Muscle layer of colon (tissue), 2 donors: ENCODE measurements around the gene MAP1LC3B2.

Experiments
- H3K27ac ChIP-seq: one replicate; pipeline ENCODE4 v1.7.0; 2013; ENCODE audit warnings: low read depth, mild to moderate bottlenecking, low read length, moderate library complexity
- H3K27me3 ChIP-seq, 2 donors: one replicate each; pipeline ENCODE4 v1.7.0; 2013; ENCODE audit warnings: low read length in 2 of 2, mild to moderate bottlenecking in 2 of 2; ENCODE audit not compliant: insufficient read depth in 2 of 2, control insufficient read depth in 1 of 2
- H3K36me3 ChIP-seq: one replicate; pipeline ENCODE4 v1.7.0; 2013; ENCODE audit warnings: mild to moderate bottlenecking, low read length; ENCODE audit not compliant: insufficient read depth
- H3K4me1 ChIP-seq: one replicate; pipeline ENCODE4 v1.7.0; 2013; ENCODE audit warnings: mild to moderate bottlenecking, low read length; ENCODE audit not compliant: insufficient read depth
- H3K4me3 ChIP-seq, 2 donors: one replicate each; pipeline ENCODE4 v1.7.0; 2013; ENCODE audit warnings: low read length in 2 of 2, low read depth in 1 of 2, mild to moderate bottlenecking in 1 of 2, moderate library complexity in 1 of 2
- H3K9ac ChIP-seq: one replicate; pipeline ENCODE4 v1.7.0; 2013; ENCODE audit warnings: low read length
- H3K9me3 ChIP-seq: one replicate; pipeline ENCODE4 v1.7.0; 2013; ENCODE audit warnings: mild to moderate bottlenecking, low read length
- donor health status: abdominal sarcoma.
- donor health status: Adenocarcinoma of cecum.

Gene MAP1LC3B2

GRCh38 chr12:116626153-116626552, 67.0 kb downstream of the MAP1LC3B2 start:
- no peaks in the 10 kb centered on the region for H3K4me1 ChIP-seq
- H3K4me3 ChIP-seq = no peak overlapping the region
- no peaks in the 10 kb centered on the region for H3K27me3 ChIP-seq
- no peaks in the 10 kb centered on the region for H3K36me3 ChIP-seq
- H3K9me3 ChIP-seq = no peaks in the 10 kb centered on the region
- no peak overlapping the region for H3K9ac ChIP-seq
- no peak overlapping the region for H3K27ac ChIP-seq
